Mammary epithelial cell (primary cell): ENCODE data around the gene STX16.

ENCODE experiments used
- CTCF ChIP-seq, 2 donors: IDR thresholded peaks in 1 of 2; conservative IDR thresholded peaks in 1 of 2; 2 replicates each; pipeline ENCODE4 v1.5.1; 2011 to 2012; ENCODE audit warnings: inconsistent platforms in 2 of 2, low read length in 2 of 2, mild to moderate bottlenecking in 2 of 2, control low read depth in 1 of 2, low read depth in 1 of 2; ENCODE audit not compliant: insufficient read depth in 1 of 2; ENCODE audit errors: extremely low read depth in 1 of 2
- EZH2 ChIP-seq: IDR thresholded peaks from 2 replicates; pipeline ENCODE4 v1.6.1; 2012; ENCODE audit warnings: low read length, inconsistent platforms, borderline replicate concordance

GRCh38 chr20:58635279-58635665 lies 15.8 kb upstream of the STX16 start:
- TF ChIP-seq CTCF (conservative IDR thresholded peaks at IDR 0.05 in 1 of 2, IDR thresholded peaks at IDR 0.05 in 1 of 2; ENCODE audit: extremely low read depth in 1 of 2, insufficient read depth in 1 of 2, low read depth in 1 of 2, low read length in 2 of 2): no peak
- TF ChIP-seq EZH2: no peak
